Glutamatergic neuron (in vitro differentiated cells): ENCODE results near the gene TADA3. TPM values are rescaled to one million over a fixed set of nuclear protein-coding genes. Genes with fewer than 3 reads are reported as not detected.

Experiments
- DNase-seq: peaks from one replicate; pipeline ENCODE4 v3.0.0; 2022
- H3K27ac Mint-ChIP-seq: one replicate; pipeline ENCODE4 v1.8.0; 2020; ENCODE audit warnings: mild to moderate bottlenecking, mixed read lengths, inconsistent platforms; ENCODE audit not compliant: unreplicated experiment
- H3K27me3 Mint-ChIP-seq: one replicate; pipeline ENCODE4 v1.8.0; 2020; ENCODE audit warnings: mild to moderate bottlenecking, moderate library complexity, mixed read lengths, inconsistent platforms; ENCODE audit not compliant: unreplicated experiment
- H3K36me3 Mint-ChIP-seq: one replicate; pipeline ENCODE4 v1.8.0; 2020; ENCODE audit warnings: mild to moderate bottlenecking, mixed read lengths, inconsistent platforms; ENCODE audit not compliant: unreplicated experiment
- H3K4me1 Mint-ChIP-seq: one replicate; pipeline ENCODE4 v1.8.0; 2020; ENCODE audit warnings: mild to moderate bottlenecking, low read depth, mixed read lengths, inconsistent platforms; ENCODE audit not compliant: unreplicated experiment
- H3K4me3 Mint-ChIP-seq: one replicate; pipeline ENCODE4 v1.8.0; 2020; ENCODE audit warnings: mild to moderate bottlenecking, mixed read lengths, inconsistent platforms; ENCODE audit not compliant: unreplicated experiment
- H3K9me3 Mint-ChIP-seq: one replicate; pipeline ENCODE4 v1.8.0; 2020; ENCODE audit warnings: mild to moderate bottlenecking, moderate library complexity, mixed read lengths, inconsistent platforms; ENCODE audit not compliant: unreplicated experiment
- total RNA-seq: library from RNA; stranded (reverse); fragmentation: NEBNext Ultra II Directional; extraction: Animal tissue kit (Norgen Biotek cat#: 25700); gene quantifications from one replicate; pipeline ENCODE4 v1.2.1, GENCODE V29; 2021; ENCODE audit not compliant: unreplicated experiment
- TF ChIP-seq, protein P1 (sequence below): fragments of 200-600 bp; sonication (generic); IDR thresholded peaks from one replicate; pipeline ENCODE4 v1.5.0; 2021; ENCODE audit not compliant: partially characterized antibody, unreplicated experiment

Gene TADA3
- total RNA-seq, 1 donor from 2014 or later: 59.1 TPM

DNA sequence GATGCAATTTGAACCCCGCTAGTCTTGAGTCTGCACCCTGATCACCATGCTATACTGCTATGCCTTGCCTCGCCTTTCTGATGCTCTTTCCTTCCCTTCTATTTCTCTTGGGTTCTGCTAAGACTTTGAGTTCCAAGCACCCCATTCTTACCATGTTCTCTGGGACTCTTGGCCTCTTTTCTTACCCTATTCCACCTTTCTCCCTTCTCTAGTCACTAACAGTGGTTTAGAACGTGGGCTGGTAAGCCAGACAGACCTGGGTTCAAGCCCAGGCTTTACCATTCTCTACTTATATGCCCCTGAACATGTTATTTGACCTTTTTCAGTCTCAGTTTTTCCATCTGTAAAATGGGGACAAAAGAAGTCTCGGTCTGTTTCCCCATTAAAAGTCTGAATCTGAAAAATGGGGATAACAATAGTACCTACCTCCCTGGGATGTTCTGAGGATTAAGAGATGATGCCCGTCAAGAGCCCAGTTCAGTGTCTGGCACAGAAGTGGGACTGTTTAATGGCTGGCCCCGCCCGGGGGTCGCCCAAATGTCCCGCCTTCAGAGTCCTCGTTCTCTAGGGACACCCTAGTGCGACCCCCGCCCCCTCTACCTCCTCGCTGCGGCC, 376 bp downstream of the TADA3 start:
- H3K4me1 Mint-ChIP-seq: peaks cover 6% of the 10 kb centered on the region
- peaks cover 11% of the 10 kb centered on the region for H3K9me3 Mint-ChIP-seq
- H3K4me3 Mint-ChIP-seq: peak overlapping the region; percentile 97
- peaks cover 8% of the 10 kb centered on the region for H3K36me3 Mint-ChIP-seq
- peaks cover 11% of the 10 kb centered on the region for H3K27me3 Mint-ChIP-seq
- peak overlapping the region; percentile 56 for H3K27ac Mint-ChIP-seq
- DNase-seq: no peak
- TF ChIP-seq, protein P1, sequence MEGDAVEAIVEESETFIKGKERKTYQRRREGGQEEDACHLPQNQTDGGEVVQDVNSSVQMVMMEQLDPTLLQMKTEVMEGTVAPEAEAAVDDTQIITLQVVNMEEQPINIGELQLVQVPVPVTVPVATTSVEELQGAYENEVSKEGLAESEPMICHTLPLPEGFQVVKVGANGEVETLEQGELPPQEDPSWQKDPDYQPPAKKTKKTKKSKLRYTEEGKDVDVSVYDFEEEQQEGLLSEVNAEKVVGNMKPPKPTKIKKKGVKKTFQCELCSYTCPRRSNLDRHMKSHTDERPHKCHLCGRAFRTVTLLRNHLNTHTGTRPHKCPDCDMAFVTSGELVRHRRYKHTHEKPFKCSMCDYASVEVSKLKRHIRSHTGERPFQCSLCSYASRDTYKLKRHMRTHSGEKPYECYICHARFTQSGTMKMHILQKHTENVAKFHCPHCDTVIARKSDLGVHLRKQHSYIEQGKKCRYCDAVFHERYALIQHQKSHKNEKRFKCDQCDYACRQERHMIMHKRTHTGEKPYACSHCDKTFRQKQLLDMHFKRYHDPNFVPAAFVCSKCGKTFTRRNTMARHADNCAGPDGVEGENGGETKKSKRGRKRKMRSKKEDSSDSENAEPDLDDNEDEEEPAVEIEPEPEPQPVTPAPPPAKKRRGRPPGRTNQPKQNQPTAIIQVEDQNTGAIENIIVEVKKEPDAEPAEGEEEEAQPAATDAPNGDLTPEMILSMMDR: no peak

DNA sequence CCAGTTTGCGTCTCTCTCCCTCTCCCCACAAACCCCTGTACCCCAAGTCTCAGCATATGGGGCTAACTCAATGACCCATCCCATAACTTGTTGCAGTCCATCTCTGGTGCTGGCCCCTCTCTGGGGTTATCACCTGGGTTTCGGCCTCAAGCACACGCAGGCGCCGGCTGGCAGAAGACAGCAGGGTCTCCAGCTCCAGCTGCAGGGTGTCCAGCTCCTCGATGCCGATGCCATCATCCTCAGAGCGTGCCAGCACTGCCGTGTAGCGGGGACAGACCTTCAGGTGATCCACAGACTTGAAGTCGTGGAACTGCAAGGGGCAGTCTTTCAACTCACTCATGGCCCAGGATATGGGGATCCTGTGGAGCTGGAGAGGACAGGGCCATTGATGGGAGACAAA, 1.1 kb downstream of the TADA3 start:
- TF ChIP-seq, protein P1: no peak
- H3K27ac Mint-ChIP-seq: no peak overlapping the region
- peaks cover 11% of the 10 kb centered on the region for H3K9me3 Mint-ChIP-seq
- no peak for DNase-seq
- H3K36me3 Mint-ChIP-seq: peaks cover 8% of the 10 kb centered on the region
- peaks cover 7% of the 10 kb centered on the region for H3K4me1 Mint-ChIP-seq
- peak overlapping the region; percentile 97 for H3K4me3 Mint-ChIP-seq
- peaks cover 11% of the 10 kb centered on the region for H3K27me3 Mint-ChIP-seq

DNA sequence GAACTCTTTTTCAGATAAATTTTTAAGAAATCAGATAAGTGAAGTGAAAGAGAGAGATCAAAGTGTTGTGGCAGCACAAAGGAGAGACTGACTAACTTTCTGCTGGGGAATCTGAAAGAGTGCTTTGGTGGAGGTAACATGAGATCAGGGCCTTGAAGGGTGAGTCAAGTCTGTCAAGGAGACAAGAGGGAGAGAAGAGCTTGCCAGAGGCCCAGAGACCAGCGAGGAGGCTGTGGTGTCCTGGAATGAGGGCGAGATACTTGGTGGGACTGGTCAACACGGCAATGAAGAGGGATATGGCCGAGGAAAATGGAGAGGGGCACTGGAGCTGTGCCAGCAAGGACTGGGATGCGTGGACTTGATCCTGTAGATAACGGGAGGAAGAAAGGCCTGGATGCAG, 4.6 kb downstream of the TADA3 start:
- Mint-ChIP-seq H3K27me3 (peaks cover 2% of the 10 kb centered on the region), H3K27ac (no peak overlapping the region), H3K9me3 (peaks cover 5% of the 10 kb centered on the region), H3K36me3 (peaks cover 8% of the 10 kb centered on the region), H3K4me3 (peak overlapping the region; percentile 4), H3K4me1 (peaks cover 6% of the 10 kb centered on the region)
- TF ChIP-seq, protein P1: no peak
- DNase-seq: no peak

DNA sequence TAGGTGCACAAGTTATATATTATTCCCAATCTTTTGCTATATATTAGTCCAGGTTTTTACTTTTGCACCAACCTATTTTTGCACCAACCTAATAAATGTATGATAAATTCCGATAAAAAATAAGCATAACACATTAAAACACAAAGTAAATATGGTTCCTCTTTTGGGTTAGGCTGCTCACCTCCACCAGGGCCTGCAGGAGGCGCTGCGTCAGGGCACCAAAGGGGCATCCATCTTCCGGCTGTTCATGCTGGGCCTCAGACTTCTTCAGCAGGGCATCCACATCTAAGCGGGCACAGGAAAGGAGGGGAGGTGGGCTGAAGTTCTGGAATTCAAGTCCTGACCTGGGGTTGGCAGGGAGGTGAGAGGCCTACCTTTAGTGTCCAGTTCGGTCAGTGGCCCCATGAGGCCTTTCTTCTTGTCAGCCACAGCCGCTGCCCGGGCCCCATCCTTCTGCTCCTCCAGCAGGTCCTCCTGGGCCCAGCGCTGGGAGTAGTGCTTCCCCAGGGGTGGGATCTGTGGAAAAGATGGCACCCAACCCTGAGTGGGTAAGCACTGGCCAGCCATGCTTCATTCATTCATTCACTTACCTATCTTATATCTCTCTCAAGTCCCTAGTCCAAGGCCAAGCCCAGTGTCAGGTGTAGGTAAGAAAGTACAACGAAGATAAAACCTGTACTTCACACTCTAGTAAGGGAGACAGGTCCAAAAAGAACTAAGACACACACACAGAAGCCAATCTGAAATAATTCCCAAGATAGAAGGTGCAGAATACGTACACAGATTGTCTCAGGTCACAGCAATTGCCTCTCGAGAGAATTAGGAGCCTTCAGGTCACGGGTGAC, 5.2 kb downstream of the TADA3 start:
- no peak overlapping the region for H3K4me3 Mint-ChIP-seq
- H3K36me3 Mint-ChIP-seq: peaks cover 8% of the 10 kb centered on the region

More for the DNA sequence above, 5.2 kb downstream of the TADA3 start:
- no peak for DNase-seq
- TF ChIP-seq, protein P1: peak; percentile 49
- Mint-ChIP-seq H3K9me3 (peaks cover 3% of the 10 kb centered on the region), H3K27me3 (peaks cover 2% of the 10 kb centered on the region), H3K27ac (peak overlapping the region; percentile 17), H3K4me1 (peaks cover 6% of the 10 kb centered on the region)
